ENCODE results near the gene BANF2.

DNA sequence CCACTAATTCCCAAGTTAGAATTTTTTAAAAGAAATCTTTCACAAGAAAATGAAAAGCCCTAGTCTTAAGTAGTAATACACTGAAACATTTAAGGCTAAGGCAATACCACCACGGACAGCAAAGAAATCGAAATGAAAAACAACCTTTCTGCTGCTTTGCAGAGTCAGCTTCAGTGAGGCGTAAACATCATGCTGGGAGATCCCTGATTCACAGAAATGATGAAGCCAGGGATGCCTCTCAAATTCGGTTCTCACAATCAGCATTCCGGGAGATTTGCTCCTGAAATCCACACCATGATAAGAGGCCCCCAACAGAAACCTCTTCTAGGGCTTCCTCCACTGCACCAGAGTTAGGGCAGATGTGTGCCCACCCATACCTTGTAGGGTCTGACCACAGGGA lies 36.3 kb upstream of the BANF2 start:
- TF ChIP-seq, protein P1, sequence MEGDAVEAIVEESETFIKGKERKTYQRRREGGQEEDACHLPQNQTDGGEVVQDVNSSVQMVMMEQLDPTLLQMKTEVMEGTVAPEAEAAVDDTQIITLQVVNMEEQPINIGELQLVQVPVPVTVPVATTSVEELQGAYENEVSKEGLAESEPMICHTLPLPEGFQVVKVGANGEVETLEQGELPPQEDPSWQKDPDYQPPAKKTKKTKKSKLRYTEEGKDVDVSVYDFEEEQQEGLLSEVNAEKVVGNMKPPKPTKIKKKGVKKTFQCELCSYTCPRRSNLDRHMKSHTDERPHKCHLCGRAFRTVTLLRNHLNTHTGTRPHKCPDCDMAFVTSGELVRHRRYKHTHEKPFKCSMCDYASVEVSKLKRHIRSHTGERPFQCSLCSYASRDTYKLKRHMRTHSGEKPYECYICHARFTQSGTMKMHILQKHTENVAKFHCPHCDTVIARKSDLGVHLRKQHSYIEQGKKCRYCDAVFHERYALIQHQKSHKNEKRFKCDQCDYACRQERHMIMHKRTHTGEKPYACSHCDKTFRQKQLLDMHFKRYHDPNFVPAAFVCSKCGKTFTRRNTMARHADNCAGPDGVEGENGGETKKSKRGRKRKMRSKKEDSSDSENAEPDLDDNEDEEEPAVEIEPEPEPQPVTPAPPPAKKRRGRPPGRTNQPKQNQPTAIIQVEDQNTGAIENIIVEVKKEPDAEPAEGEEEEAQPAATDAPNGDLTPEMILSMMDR (IDR thresholded peaks at IDR 0.05) = no peak
- TF ChIP-seq ZFX (IDR thresholded peaks at IDR 0.05; ENCODE audit: borderline replicate concordance) = no peak

All from 22Rv1 (cell line).